GM20431 (cell line): ENCODE results near the gene GPER1.
"Not testable (repeated sequence)": the region's sequence is repeated elsewhere in the genome, so short reads cannot be mapped to it uniquely, and the experiment has no call there.

Experiments used
- in situ Hi-C: fragments of 300-500 bp; cut with MseI, MboI; formaldehyde crosslinking; loops from one replicate; pipeline ENCODE4 v1.15.0; 2020; ENCODE audit warnings: low sequenced_read_pairs; ENCODE audit not compliant: unreplicated experiment

The GPER1 gene

DNA sequence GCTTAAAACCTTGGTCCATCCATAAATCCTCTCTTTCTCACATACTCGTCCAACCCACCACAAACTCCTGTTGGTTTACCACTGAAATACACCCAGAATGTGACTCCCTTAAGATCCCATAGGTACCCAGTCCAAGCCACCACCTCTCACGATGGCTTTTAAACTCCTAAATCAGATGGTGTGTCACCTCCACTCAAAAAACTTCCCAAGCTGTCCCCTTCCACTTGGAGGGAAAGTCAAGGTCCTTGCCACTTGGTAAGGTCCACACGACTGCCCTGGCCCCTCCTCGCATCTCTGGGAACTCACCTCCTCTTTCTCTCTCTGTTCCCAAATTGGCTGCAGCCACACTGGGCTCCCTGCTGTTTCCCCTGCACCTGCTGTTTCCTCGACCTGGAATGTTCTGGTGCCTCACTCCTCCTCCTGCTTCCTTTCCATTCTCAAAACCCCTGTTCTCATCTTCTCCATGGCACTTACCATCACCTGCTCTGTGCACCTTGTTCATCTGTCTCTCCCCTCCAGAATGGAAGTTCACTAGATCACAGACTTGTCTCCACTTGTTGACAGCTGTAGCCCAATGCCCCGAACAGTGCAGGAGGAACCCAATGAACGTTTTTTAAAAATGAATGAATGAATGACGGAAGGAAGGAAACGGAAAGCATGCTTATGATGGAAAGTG, 49.1 kb downstream of the GPER1 start:
- in situ Hi-C loops, result no loop called here

- in situ Hi-C loops, result no loop called here
Measured at GRCh38 chr7:1137517-1138167, 49.7 kb downstream of the GPER1 start.

GRCh38 chr7:1140476-1141104, 52.7 kb downstream of the GPER1 start:
- in situ Hi-C loops, result no loop called here

DNA sequence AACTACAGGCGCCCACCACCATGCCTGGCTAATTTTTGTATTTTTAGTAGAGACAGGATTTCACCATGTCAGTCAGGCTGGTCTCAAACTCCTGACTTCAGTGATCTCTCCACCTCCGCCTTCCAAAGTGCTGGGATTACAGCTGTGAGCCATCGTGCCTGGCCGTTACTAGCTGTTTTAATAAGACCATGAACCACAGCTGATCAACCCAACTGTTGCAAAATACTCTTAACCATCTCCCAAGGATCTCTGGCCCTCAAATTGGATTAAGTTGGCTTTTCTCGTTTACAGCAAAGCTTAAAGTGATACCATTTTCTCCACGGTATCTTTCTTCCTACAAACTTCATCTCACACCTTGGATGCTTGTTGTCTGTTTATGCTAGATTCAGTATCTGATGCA, 53.7 kb downstream of the GPER1 start:
- in situ Hi-C loops, result no loop called here

- in situ Hi-C loops, result no loop called here
Measured at GRCh38 chr7:1142051-1142635, 54.2 kb downstream of the GPER1 start.

DNA sequence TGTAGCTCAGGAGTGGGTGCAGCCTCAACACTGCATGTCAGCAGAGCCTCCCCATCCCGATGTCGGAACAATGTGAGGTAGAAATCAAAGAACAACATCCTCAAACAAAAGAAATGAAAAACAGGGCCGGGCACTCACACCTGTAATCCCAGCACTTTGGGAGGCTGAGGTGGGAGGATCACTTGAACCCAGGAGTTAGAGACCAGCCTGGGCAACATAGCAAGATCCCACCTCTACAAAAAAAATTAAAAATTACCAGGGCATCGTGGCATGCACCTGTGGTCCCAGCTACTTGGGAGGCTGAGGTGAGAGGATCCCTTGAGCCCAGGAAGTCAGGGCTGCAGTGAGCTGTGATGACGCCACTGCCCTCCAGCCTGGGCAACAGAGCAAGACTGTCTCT, 55.1 kb downstream of the GPER1 start:
- in situ Hi-C loops, result not testable (repeated sequence)
